Endothelial cell of umbilical vein (primary cell): ENCODE measurements around the gene KDM6B. TPM values are rescaled to one million over a fixed set of nuclear protein-coding genes. Genes with fewer than 3 reads are reported as not detected.

ENCODE experiments used
- BruUV-seq: library from RNA; stranded (reverse); fragments of 400-500 nt; replicated peaks from 2 replicates; lab custom pipeline; 2021; lab: Mats Ljungman, UMichigan
- CTCF ChIA-PET: fragments of 300-600, 350-600 bp; sonication (Branson Sonifier 250); formaldehyde crosslinking; loops from one replicate; lab custom pipeline; 2021; ENCODE audit warnings: antibody characterized with exemption, inconsistent platforms; lab: Charles Lee
- POLR2A ChIA-PET: fragments of 300-600, 350-600 bp; sonication (Branson Sonifier 250); formaldehyde crosslinking; loops from one replicate; lab custom pipeline; 2021; ENCODE audit warnings: antibody characterized with exemption, inconsistent platforms; lab: Charles Lee
- DNase-seq: peaks from one replicate; pipeline ENCODE4 v3.0.0-alpha.2; 2011; ENCODE audit warnings: low read depth, low spot score
- FAIRE-seq: peaks from 2 replicates; lab custom pipeline; 2011; peaks lifted over from hg19 to GRCh38; lab: Jason Lieb, UNC
- H2AFZ ChIP-seq: 2 replicates; pipeline ENCODE4 v1.6.0; 2012; ENCODE audit warnings: low read depth, low read length, control low read depth, inconsistent platforms
- H3K27ac ChIP-seq: 2 replicates; pipeline ENCODE4 v1.5.1; 2011; ENCODE audit warnings: low read depth, mild to moderate bottlenecking, control low read depth, low read length, moderate library complexity; ENCODE audit not compliant: insufficient read depth
- H3K27me3 ChIP-seq, 2 experiments: 2 replicates each; pipeline versions ENCODE4 v1.6.0 to v1.6.1; 2011; ENCODE audit warnings: low read length in 2 of 2, mixed read lengths in 1 of 2; ENCODE audit not compliant: control insufficient read depth in 2 of 2, insufficient read depth in 2 of 2
- H3K36me3 ChIP-seq, 2 experiments: 2 replicates in 1 of 2; 3 replicates in 1 of 2; pipeline ENCODE4 v1.5.1; 2011; ENCODE audit warnings: low read length in 2 of 2, mild to moderate bottlenecking in 1 of 2, moderate library complexity in 1 of 2; ENCODE audit not compliant: control insufficient read depth in 2 of 2, insufficient read depth in 2 of 2; ENCODE audit errors: extremely low read depth in 1 of 2
- H3K4me1 ChIP-seq: 3 replicates; pipeline ENCODE4 v1.5.1; 2011; ENCODE audit warnings: mild to moderate bottlenecking, low read length; ENCODE audit not compliant: control insufficient read depth, insufficient read depth; ENCODE audit errors: extremely low read depth
- H3K4me2 ChIP-seq: 2 replicates; pipeline ENCODE4 v1.6.1; 2011; ENCODE audit warnings: low read length, control low read depth, mixed read lengths; ENCODE audit not compliant: insufficient read depth
- H3K4me3 ChIP-seq, 3 experiments: fragments of 200-600 bp in 1 of 3; sonication (generic), shearing (Covaris generic) in 1 of 3; replicated peaks in 1 of 3; 2 replicates each; pipeline ENCODE4 v1.5.1; 2011 to 2016; ENCODE audit warnings: control low read depth in 3 of 3, low read length in 3 of 3, mild to moderate bottlenecking in 2 of 3, inconsistent platforms in 1 of 3, low read depth in 1 of 3, moderate library complexity in 1 of 3; ENCODE audit not compliant: insufficient read depth in 1 of 3
- H3K79me2 ChIP-seq: 2 replicates; pipeline ENCODE4 v1.6.0; 2012; ENCODE audit warnings: low read length, inconsistent platforms; ENCODE audit not compliant: control insufficient read depth, insufficient read depth
- H3K9ac ChIP-seq: replicated peaks from 2 replicates; pipeline ENCODE3; 2011; ENCODE audit warnings: low read length, control low read depth; ENCODE audit not compliant: insufficient read depth; ENCODE audit errors: extremely low read depth
- H3K9me1 ChIP-seq: replicated peaks from 3 replicates; pipeline ENCODE4 v1.6.0; 2011; ENCODE audit warnings: mild to moderate bottlenecking, low read length; ENCODE audit not compliant: control insufficient read depth, insufficient read depth; ENCODE audit errors: extremely low read depth
- H3K9me3 ChIP-seq: replicated peaks from 2 replicates; pipeline ENCODE4 v1.5.1; 2012; ENCODE audit warnings: low read length, inconsistent platforms; ENCODE audit not compliant: control insufficient read depth, insufficient read depth
- H4K20me1 ChIP-seq: replicated peaks from 2 replicates; pipeline ENCODE3; 2011; ENCODE audit warnings: mild to moderate bottlenecking, low read length; ENCODE audit not compliant: control insufficient read depth, insufficient read depth; ENCODE audit errors: extremely low read depth
- CTCF ChIP-seq, 2 donors: IDR thresholded peaks; 1 replicate in 1 of 2; 2 replicates in 1 of 2; pipeline ENCODE4 v1.5.1; 2011; ENCODE audit warnings: low read length in 2 of 2, mild to moderate bottlenecking in 2 of 2, moderate library complexity in 2 of 2, control low read depth in 1 of 2, inconsistent platforms in 1 of 2, low read depth in 1 of 2; ENCODE audit not compliant: insufficient read depth in 1 of 2; ENCODE audit errors: extremely low read depth in 1 of 2
- EZH2 ChIP-seq: IDR thresholded peaks from 2 replicates; pipeline ENCODE4 v1.6.1; 2012; ENCODE audit warnings: borderline replicate concordance, low read depth, mild to moderate bottlenecking, moderate library complexity, low read length, inconsistent platforms; ENCODE audit not compliant: severe bottlenecking
- FOS ChIP-seq: IDR thresholded peaks from 2 replicates; pipeline ENCODE4 v1.6.1; 2011; ENCODE audit warnings: mild to moderate bottlenecking, low read length, moderate library complexity, borderline replicate concordance; ENCODE audit not compliant: insufficient read depth
- GATA2 ChIP-seq: IDR thresholded peaks from 2 replicates; pipeline ENCODE4 v1.7.0; 2011; ENCODE audit warnings: low read depth, mild to moderate bottlenecking, moderate library complexity, mixed read lengths, low read length; ENCODE audit not compliant: insufficient read length, insufficient read depth
- JUN ChIP-seq: IDR thresholded peaks from 2 replicates; pipeline ENCODE4 v1.6.1; 2011; ENCODE audit warnings: borderline replicate concordance, low read depth; ENCODE audit not compliant: insufficient read length, insufficient read depth
- MAX ChIP-seq: IDR thresholded peaks from 2 replicates; pipeline ENCODE4 v1.6.1; 2011; ENCODE audit not compliant: insufficient read depth, insufficient read length
- MYC ChIP-seq: IDR thresholded peaks from one replicate; pipeline ENCODE4 v1.6.1; 2011; ENCODE audit warnings: mild to moderate bottlenecking, low read depth, low read length
- POLR2A ChIP-seq: IDR thresholded peaks from 2 replicates; pipeline ENCODE4 v1.6.1; 2012; ENCODE audit warnings: low read depth, mild to moderate bottlenecking, control low read depth, low read length
- POLR2AphosphoS5 ChIP-seq: IDR thresholded peaks from 2 replicates; pipeline ENCODE4 v1.6.1; 2012; ENCODE audit warnings: low read depth, mild to moderate bottlenecking, control low read depth, low read length, moderate library complexity; ENCODE audit not compliant: insufficient read depth
- dilution Hi-C: fragments of 300-500 bp; cut with MboI; formaldehyde crosslinking; loops from one replicate; pipeline ENCODE4 v1.15.0; 2019; ENCODE audit warnings: low sequenced_read_pairs; ENCODE audit not compliant: extremely low pct_ligation_motif_present
- intact Hi-C: fragments of 100-400 bp; cut with micrococcal nuclease; formaldehyde crosslinking; loops from one replicate; pipeline ENCODE4 v1.10.0; 2022
- polyA plus RNA-seq, 4 experiments: library from polyadenylated mRNA; depleted of rRNA in 3 of 4; stranded (reverse) in 3 of 4; unstranded in 1 of 4; fragments of >200 nt; gene quantifications; 2 replicates each; pipeline versions ENCODE4 v1.2.1 to v1.2.3, GENCODE V29; 2011 to 2012; ENCODE audit warnings: missing spikeins in 1 of 4
- total RNA-seq: library from RNA; stranded (reverse); gene quantifications from 2 replicates; pipeline ENCODE4 v1.2.3, GENCODE V29; 2021

The KDM6B gene
- total and polyA plus RNA-seq, 2 donors (not counting 3 experiments of a cell fraction or from before 2014, with no cell fraction given) = 1.8 to 17.8 TPM

GRCh38 chr17:7820231-7820630 lies 13.8 kb upstream of the KDM6B start:
- Histone ChIP-seq H2AFZ (no peak overlapping the region), H3K4me1 (no peaks in the 10 kb centered on the region), H3K4me3 (no peak overlapping the region), H3K36me3 (no peaks in the 10 kb centered on the region), H3K9me3 (no peaks in the 10 kb centered on the region), H3K9me1 (no peaks in the 10 kb centered on the region), H3K27me3 (peaks cover 4 to 13% of the 10 kb centered on the region in 2 experiments), H3K79me2 (no peaks in the 10 kb centered on the region), H3K27ac (no peak overlapping the region), H4K20me1 (no peaks in the 10 kb centered on the region), H3K9ac (no peak overlapping the region), H3K4me2 (no peak overlapping the region)
- no peak for DNase-seq
- CTCF ChIA-PET = interaction anchor here (1.2 to 8.6 kb wide), 5 partner anchors 43 to 238 kb away, joined by 4 to 121 read pairs (median 9); no protein-coding TSS in a partner anchor
- TF ChIP-seq POLR2A (no peak), POLR2AphosphoS5 (no peak), MYC (no peak), MAX (no peak), CTCF (IDR thresholded peaks at IDR 0.05; ENCODE audit: extremely low read depth in 1 of 2, insufficient read depth in 1 of 2, low read depth in 1 of 2, low read length in 2 of 2) (no peak), FOS (no peak), GATA2 (no peak), JUN (no peak), EZH2 (no peak)
- POLR2A ChIA-PET = no interaction called here
- FAIRE-seq = no peak
- intact Hi-C loops (loop anchor here (5.0 kb wide), 2 partner anchors 78 to 237 kb away; no protein-coding TSS in a partner anchor), dilution Hi-C loops (no loop called here)
- no TSS peak for BruUV-seq
